SK-N-SH (cell line): Measurements from ENCODE around the gene RNF144B. TPM values are rescaled to one million over a fixed set of nuclear protein-coding genes. Genes with fewer than 3 reads are reported as not detected.

ENCODE experiments used
- CTCF ChIA-PET: fragments of 300-600, 350-600 bp; formaldehyde crosslinking; extraction: SDS; loops from one replicate; lab custom pipeline; 2021; lab: Yijun Ruan, JAX
- POLR2A ChIA-PET: fragments of 350-600 bp; sonication (Branson Sonifier 250); formaldehyde crosslinking; extraction: SDS; loops from one replicate; lab custom pipeline; 2020; ENCODE audit warnings: antibody characterized with exemption, inconsistent platforms; lab: Yijun Ruan, JAX
- DNase-seq: peaks from one replicate; pipeline ENCODE4 v3.0.0; 2012
- H2AFZ ChIP-seq: fragments of 200-600 bp; sonication (generic); 2 replicates; pipeline ENCODE4 v1.8.1; 2016; ENCODE audit warnings: antibody characterized with exemption, mild to moderate bottlenecking, low read depth
- H3F3A ChIP-seq: fragments of 200-600 bp; sonication (generic); replicated peaks from 2 replicates; pipeline ENCODE3; 2016; ENCODE audit warnings: antibody characterized with exemption, mild to moderate bottlenecking; ENCODE audit not compliant: insufficient read depth
- H3K27ac ChIP-seq, 2 experiments: fragments of 200-500 bp in 1 of 2; fragments of 200-600 bp in 1 of 2; sonication (Bioruptor generic) in 1 of 2; sonication (generic), shearing (Covaris generic) in 1 of 2; 2 replicates each; pipeline versions ENCODE4 v1.5.1 to v1.6.1; 2014 to 2016; ENCODE audit warnings: low read depth in 2 of 2, inconsistent platforms in 1 of 2, low read length in 1 of 2, mild to moderate bottlenecking in 1 of 2, mixed read lengths in 1 of 2
- H3K27me3 ChIP-seq: fragments of 200-600 bp; sonication (generic), shearing (Covaris generic); 2 replicates; pipeline ENCODE4 v1.6.1; 2016; ENCODE audit warnings: mixed run types; ENCODE audit not compliant: insufficient read depth
- H3K36me3 ChIP-seq, 2 experiments: fragments of 200-500 bp in 1 of 2; fragments of 200-600 bp in 1 of 2; sonication (Bioruptor generic) in 1 of 2; sonication (generic) in 1 of 2; replicated peaks in 1 of 2; 2 replicates each; pipeline versions ENCODE3 to v1.5.1; 2014 to 2016; ENCODE audit warnings: low read length in 1 of 2, mild to moderate bottlenecking in 1 of 2; ENCODE audit not compliant: insufficient read depth in 2 of 2, control insufficient read depth in 1 of 2
- H3K4me1 ChIP-seq, 2 experiments: fragments of 200-500 bp in 1 of 2; fragments of 200-600 bp in 1 of 2; sonication (Bioruptor generic) in 1 of 2; sonication (generic), shearing (Covaris generic) in 1 of 2; 2 replicates each; pipeline versions ENCODE4 v1.5.1 to v1.6.1; 2014 to 2016; ENCODE audit warnings: low read depth in 1 of 2, low read length in 1 of 2, mixed run types in 1 of 2; ENCODE audit not compliant: insufficient read depth in 2 of 2, control insufficient read depth in 1 of 2
- H3K4me2 ChIP-seq: fragments of 200-600 bp; sonication (generic), shearing (Covaris generic); 2 replicates; pipeline ENCODE4 v1.6.1; 2017; ENCODE audit warnings: mixed run types
- H3K4me3 ChIP-seq, 2 experiments: fragments of 200-500 bp in 1 of 2; fragments of 200-600 bp in 1 of 2; sonication (Bioruptor generic) in 1 of 2; sonication (generic), shearing (Covaris generic) in 1 of 2; 2 replicates each; pipeline versions ENCODE4 v1.5.1 to v1.8.1; 2014 to 2016; ENCODE audit warnings: low read depth in 2 of 2, inconsistent platforms in 1 of 2, low read length in 1 of 2, mild to moderate bottlenecking in 1 of 2, mixed read lengths in 1 of 2, moderate library complexity in 1 of 2
- H3K79me2 ChIP-seq: fragments of 200-600 bp; sonication (generic); 2 replicates; pipeline ENCODE4 v1.8.1; 2017; ENCODE audit warnings: mild to moderate bottlenecking; ENCODE audit not compliant: insufficient read depth
- H3K9ac ChIP-seq: fragments of 200-600 bp; sonication (generic); 2 replicates; pipeline ENCODE4 v1.6.1; 2017; ENCODE audit warnings: mixed run types
- H3K9me2 ChIP-seq: fragments of 200-600 bp; sonication (generic); 2 replicates; pipeline ENCODE4 v1.6.1; 2017; ENCODE audit warnings: mixed run types
- H3K9me3 ChIP-seq: fragments of 200-600 bp; sonication (generic); 2 replicates; pipeline ENCODE4 v1.6.1; 2017; ENCODE audit warnings: mixed run types, mild to moderate bottlenecking, moderate library complexity
- H4K20me1 ChIP-seq: fragments of 200-600 bp; sonication (generic); 2 replicates; pipeline ENCODE4 v1.6.1; 2017; ENCODE audit warnings: mild to moderate bottlenecking, mixed run types; ENCODE audit not compliant: insufficient read depth
- ELF1 ChIP-seq: IDR thresholded peaks from 2 replicates; pipeline ENCODE4 v1.4.0; 2012
- EZH2phosphoT487 ChIP-seq: fragments of 200-600 bp; sonication (generic); IDR thresholded peaks from 2 replicates; pipeline ENCODE4 v1.6.1; 2017; ENCODE audit warnings: low read depth, mixed run types, mild to moderate bottlenecking, antibody characterized with exemption, moderate library complexity, borderline replicate concordance
- FOSL2 ChIP-seq: IDR thresholded peaks from 2 replicates; pipeline ENCODE4 v1.4.0; 2012; ENCODE audit warnings: low read depth, mild to moderate bottlenecking, moderate library complexity, borderline replicate concordance
- FOXJ3 ChIP-seq: sonication (generic); formaldehyde crosslinking; IDR thresholded peaks from 2 replicates; pipeline ENCODE4 v1.5.1; 2020; ENCODE audit warnings: mild to moderate bottlenecking, missing genetic modification reagents
- FOXM1 ChIP-seq: IDR thresholded peaks from 2 replicates; pipeline ENCODE4 v1.4.0; 2012; ENCODE audit warnings: low read depth, mild to moderate bottlenecking
- GABPA ChIP-seq: IDR thresholded peaks from 2 replicates; pipeline ENCODE4 v1.4.0; 2012; ENCODE audit warnings: low read depth, mild to moderate bottlenecking
- MAX ChIP-seq: IDR thresholded peaks from 2 replicates; pipeline ENCODE4 v1.4.0; 2012; ENCODE audit warnings: low read depth
- MEF2A ChIP-seq: IDR thresholded peaks from 2 replicates; pipeline ENCODE4 v1.4.0; 2012; ENCODE audit warnings: low read depth, borderline replicate concordance
- MXI1 ChIP-seq: IDR thresholded peaks from 2 replicates; pipeline ENCODE4 v1.6.1; 2012; ENCODE audit warnings: mild to moderate bottlenecking, low read depth, low read length, improper control_type of control experiment
- PBX3 ChIP-seq: IDR thresholded peaks from 2 replicates; pipeline ENCODE4; 2012
- POLR2AphosphoS5 ChIP-seq: IDR thresholded peaks from 2 replicates; pipeline ENCODE4 v1.6.1; 2012; ENCODE audit warnings: low read depth, low read length
- RAD21 ChIP-seq: IDR thresholded peaks from 2 replicates; pipeline ENCODE4 v1.6.1; 2012; ENCODE audit warnings: mild to moderate bottlenecking, low read length
- RCOR1 ChIP-seq: fragments of 150-350 bp; IDR thresholded peaks from 2 replicates; pipeline ENCODE4 v1.6.1; 2017; ENCODE audit warnings: antibody characterized with exemption, low read length
- RFX5 ChIP-seq: IDR thresholded peaks from 2 replicates; pipeline ENCODE4 v1.6.1; 2012; ENCODE audit warnings: mild to moderate bottlenecking, improper control_type of control experiment, low read length
- RXRA ChIP-seq: IDR thresholded peaks from 2 replicates; pipeline ENCODE4 v1.4.0; 2012; ENCODE audit warnings: low read depth, mild to moderate bottlenecking, borderline replicate concordance
- SIN3A ChIP-seq: IDR thresholded peaks from 2 replicates; pipeline ENCODE4 v1.6.1; 2012; ENCODE audit warnings: low read depth, mild to moderate bottlenecking, low read length, moderate library complexity, borderline replicate concordance
- TAF1 ChIP-seq: IDR thresholded peaks from 2 replicates; pipeline ENCODE4 v1.6.1; 2012; ENCODE audit warnings: low read depth, mild to moderate bottlenecking, low read length, moderate library complexity, borderline replicate concordance
- YY1 ChIP-seq: IDR thresholded peaks from 2 replicates; pipeline ENCODE4 v1.4.0; 2012; ENCODE audit warnings: low read depth, mild to moderate bottlenecking
- WGBS: methylation state at CpG from one replicate; pipeline ENCODE4 v1.1.6; 2017; ENCODE audit warnings: low lambda C conversion rate; 5-methylcytosine and 5-hydroxymethylcytosine counted together
- polyA plus RNA-seq, 3 experiments: library from polyadenylated mRNA; depleted of rRNA; stranded (reverse); fragments of >200 nt; gene quantifications; 2 replicates each; pipeline ENCODE4 v1.2.3, GENCODE V29; 2012
- TF ChIP-seq, protein P1 (sequence below): IDR thresholded peaks from 2 replicates; pipeline ENCODE4 v1.4.0; 2012; ENCODE audit warnings: low read depth, borderline replicate concordance
- TF ChIP-seq, protein P2 (sequence below): IDR thresholded peaks from 2 replicates; pipeline ENCODE4 v1.4.0; 2012; ENCODE audit warnings: low read depth, borderline replicate concordance

RNF144B gene
- polyA plus RNA-seq, 1 of the 3 experiments (the other 2 are of a cell fraction): 1.2 TPM

- H3K79me2 ChIP-seq: no peaks in the 10 kb centered on the region
- H3K36me3 ChIP-seq: no peaks in the 10 kb centered on the region
- no peak overlapping the region for H3K4me3 ChIP-seq
- no peaks in the 10 kb centered on the region for H3K9me2 ChIP-seq
- no peak overlapping the region for H3K27ac ChIP-seq
- no peak overlapping the region for H2AFZ ChIP-seq
- no peak for DNase-seq
- H3K9me3 ChIP-seq: no peaks in the 10 kb centered on the region
- ChIA-PET POLR2A (no interaction called here), CTCF (interaction anchor here (1.0 to 1.1 kb wide), 2 partner anchors 15 to 164 kb away, joined by 3 read pairs; no protein-coding TSS in a partner anchor)
- H3K27me3 ChIP-seq: no peaks in the 10 kb centered on the region
- no peak overlapping the region for H3K9ac ChIP-seq
- peaks cover 6% of the 10 kb centered on the region for H3F3A ChIP-seq
- H3K4me2 ChIP-seq: no peak overlapping the region
- 65% methylated on average over 2 of the region's 2 CpGs for WGBS
- no peaks in the 10 kb centered on the region for H4K20me1 ChIP-seq
- H3K4me1 ChIP-seq: no peaks in the 10 kb centered on the region
- TF ChIP-seq, protein P1, sequence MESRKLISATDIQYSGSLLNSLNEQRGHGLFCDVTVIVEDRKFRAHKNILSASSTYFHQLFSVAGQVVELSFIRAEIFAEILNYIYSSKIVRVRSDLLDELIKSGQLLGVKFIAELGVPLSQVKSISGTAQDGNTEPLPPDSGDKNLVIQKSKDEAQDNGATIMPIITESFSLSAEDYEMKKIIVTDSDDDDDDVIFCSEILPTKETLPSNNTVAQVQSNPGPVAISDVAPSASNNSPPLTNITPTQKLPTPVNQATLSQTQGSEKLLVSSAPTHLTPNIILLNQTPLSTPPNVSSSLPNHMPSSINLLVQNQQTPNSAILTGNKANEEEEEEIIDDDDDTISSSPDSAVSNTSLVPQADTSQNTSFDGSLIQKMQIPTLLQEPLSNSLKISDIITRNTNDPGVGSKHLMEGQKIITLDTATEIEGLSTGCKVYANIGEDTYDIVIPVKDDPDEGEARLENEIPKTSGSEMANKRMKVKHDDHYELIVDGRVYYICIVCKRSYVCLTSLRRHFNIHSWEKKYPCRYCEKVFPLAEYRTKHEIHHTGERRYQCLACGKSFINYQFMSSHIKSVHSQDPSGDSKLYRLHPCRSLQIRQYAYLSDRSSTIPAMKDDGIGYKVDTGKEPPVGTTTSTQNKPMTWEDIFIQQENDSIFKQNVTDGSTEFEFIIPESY: no peak
- TF ChIP-seq RCOR1 (no peak), YY1 (no peak), RXRA (no peak), ELF1 (no peak), POLR2AphosphoS5 (no peak), EZH2phosphoT487 (no peak), GABPA (no peak), RFX5 (no peak), MAX (no peak), PBX3 (no peak), FOXJ3 (CRISPR knock-in tag) (no peak), SIN3A (no peak), FOXM1 (no peak), FOSL2 (no peak), MXI1 (no peak), TAF1 (no peak), RAD21 (no peak), MEF2A (no peak)
- TF ChIP-seq, protein P2, sequence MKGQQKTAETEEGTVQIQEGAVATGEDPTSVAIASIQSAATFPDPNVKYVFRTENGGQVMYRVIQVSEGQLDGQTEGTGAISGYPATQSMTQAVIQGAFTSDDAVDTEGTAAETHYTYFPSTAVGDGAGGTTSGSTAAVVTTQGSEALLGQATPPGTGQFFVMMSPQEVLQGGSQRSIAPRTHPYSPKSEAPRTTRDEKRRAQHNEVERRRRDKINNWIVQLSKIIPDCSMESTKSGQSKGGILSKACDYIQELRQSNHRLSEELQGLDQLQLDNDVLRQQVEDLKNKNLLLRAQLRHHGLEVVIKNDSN: no peak
Observed at GRCh38 chr6:18488004-18488403, 100.9 kb downstream of the RNF144B start.
